Gastroesophageal sphincter (tissue), 4 donors: ENCODE results near the gene ABCC1. TPM values are rescaled to one million over a fixed set of nuclear protein-coding genes. Genes with fewer than 3 reads are reported as not detected.

ENCODE experiments used
- ATAC-seq: fragments of 150-250 bp; one replicate; pipeline ENCODE4 v1.9.1; 2016; ENCODE audit warnings: mild to moderate bottlenecking, moderate library complexity
- H3K27ac ChIP-seq, 4 donors: fragments of 200-600 bp; sonication (generic) in 3 of 4; 1 replicate in 3 of 4; 2 replicates in 1 of 4; pipeline ENCODE4 v1.5.1; 2016 to 2019
- H3K27me3 ChIP-seq: fragments of 200-600 bp; sonication (generic); one replicate; pipeline ENCODE4 v1.5.1; 2019
- H3K36me3 ChIP-seq, 2 donors: fragments of 200-600 bp; sonication (generic); one replicate each; pipeline ENCODE4 v1.5.1; 2019; ENCODE audit warnings: control low read depth in 1 of 2
- H3K4me1 ChIP-seq, 3 donors: fragments of 200-600 bp; sonication (generic); 1 replicate in 2 of 3; 2 replicates in 1 of 3; pipeline ENCODE4 v1.5.1; 2016 to 2019; ENCODE audit warnings: control low read depth in 2 of 3
- H3K4me3 ChIP-seq, 2 donors: fragments of 200-600 bp; sonication (generic); one replicate each; pipeline ENCODE4 v1.5.1; 2019; ENCODE audit warnings: mild to moderate bottlenecking in 1 of 2, moderate library complexity in 1 of 2
- H3K9me3 ChIP-seq, 3 donors: fragments of 200-600 bp; sonication (generic); one replicate each; pipeline ENCODE4 v1.5.1; 2017 to 2019; ENCODE audit warnings: control low read depth in 2 of 3
- EP300 ChIP-seq: sonication (generic); formaldehyde crosslinking; IDR thresholded peaks from one replicate; pipeline ENCODE4 v1.6.1; 2017; ENCODE audit warnings: antibody characterized with exemption, mild to moderate bottlenecking
- POLR2A ChIP-seq, 2 donors: fragments of 450-650 bp; IDR thresholded peaks; one replicate each; pipeline ENCODE4 v1.6.1; 2017; ENCODE audit warnings: antibody characterized with exemption in 2 of 2, mild to moderate bottlenecking in 2 of 2, moderate library complexity in 1 of 2
- POLR2AphosphoS5 ChIP-seq: sonication (generic); formaldehyde crosslinking; IDR thresholded peaks from one replicate; pipeline ENCODE4 v1.6.1; 2017; ENCODE audit warnings: antibody characterized with exemption
- WGBS, 2 donors: methylation state at CpG; one replicate each; pipeline ENCODE4 v1.1.5; 2018; ENCODE audit warnings: low coverage in 1 of 2; 5-methylcytosine and 5-hydroxymethylcytosine counted together
- total RNA-seq, 4 donors: library from RNA; depleted of rRNA; stranded (reverse); fragments of >200 nt; gene quantifications; one replicate each; pipeline ENCODE4 v1.1.0, GENCODE V29; 2016
- TF ChIP-seq, protein P1 (sequence below), 4 experiments: fragments of 200-600 bp in 2 of 4; fragments of 450-650 bp in 2 of 4; sonication (generic) in 1 of 4; IDR thresholded peaks; one replicate each; pipeline ENCODE4 v1.5.1; 2017 to 2019; ENCODE audit warnings: antibody characterized with exemption in 4 of 4, mild to moderate bottlenecking in 2 of 4, moderate library complexity in 2 of 4

Gene ABCC1
- total RNA-seq, 4 donors from 2014 or later, result 50.8 to 122 (median 63.1) TPM

DNA sequence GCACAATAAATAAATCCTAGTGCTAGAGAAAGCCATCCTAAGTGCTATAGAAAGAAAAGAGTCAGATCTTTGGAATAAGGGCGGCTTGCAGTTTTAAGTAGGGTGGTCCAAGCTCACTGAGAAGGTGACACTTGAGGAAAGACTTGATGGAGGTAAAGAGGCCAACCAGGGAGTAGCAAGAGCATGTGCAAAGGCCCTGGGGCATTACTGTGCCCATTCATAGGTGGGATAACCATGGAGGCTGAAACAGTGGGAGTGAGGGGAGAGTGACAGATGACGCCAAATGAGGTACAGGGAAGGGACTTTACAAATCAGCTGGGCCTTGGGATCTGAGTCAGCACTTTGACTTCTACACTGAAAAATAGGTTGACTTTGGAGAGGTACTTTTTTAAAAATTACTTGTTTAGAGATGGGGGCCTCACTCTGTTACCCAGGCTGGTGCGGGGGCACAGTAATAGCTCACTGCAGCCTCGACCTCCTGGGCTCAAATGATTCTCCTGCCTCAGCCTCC lies 115.5 kb downstream of the ABCC1 start:
- 92 to 100% methylated on average over 4 of the region's 4 CpGs for WGBS, 2 donors
- TF ChIP-seq POLR2AphosphoS5, result no peak
- TF ChIP-seq POLR2A (IDR thresholded peaks at IDR 0.05), result no peak
- no peak for TF ChIP-seq EP300
- TF ChIP-seq, protein P1, sequence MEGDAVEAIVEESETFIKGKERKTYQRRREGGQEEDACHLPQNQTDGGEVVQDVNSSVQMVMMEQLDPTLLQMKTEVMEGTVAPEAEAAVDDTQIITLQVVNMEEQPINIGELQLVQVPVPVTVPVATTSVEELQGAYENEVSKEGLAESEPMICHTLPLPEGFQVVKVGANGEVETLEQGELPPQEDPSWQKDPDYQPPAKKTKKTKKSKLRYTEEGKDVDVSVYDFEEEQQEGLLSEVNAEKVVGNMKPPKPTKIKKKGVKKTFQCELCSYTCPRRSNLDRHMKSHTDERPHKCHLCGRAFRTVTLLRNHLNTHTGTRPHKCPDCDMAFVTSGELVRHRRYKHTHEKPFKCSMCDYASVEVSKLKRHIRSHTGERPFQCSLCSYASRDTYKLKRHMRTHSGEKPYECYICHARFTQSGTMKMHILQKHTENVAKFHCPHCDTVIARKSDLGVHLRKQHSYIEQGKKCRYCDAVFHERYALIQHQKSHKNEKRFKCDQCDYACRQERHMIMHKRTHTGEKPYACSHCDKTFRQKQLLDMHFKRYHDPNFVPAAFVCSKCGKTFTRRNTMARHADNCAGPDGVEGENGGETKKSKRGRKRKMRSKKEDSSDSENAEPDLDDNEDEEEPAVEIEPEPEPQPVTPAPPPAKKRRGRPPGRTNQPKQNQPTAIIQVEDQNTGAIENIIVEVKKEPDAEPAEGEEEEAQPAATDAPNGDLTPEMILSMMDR (IDR thresholded peaks at IDR 0.05), result no peak
- peaks cover 3 to 88% (median 9%) of the 10 kb centered on the region in 3 donors for H3K4me1 ChIP-seq

DNA sequence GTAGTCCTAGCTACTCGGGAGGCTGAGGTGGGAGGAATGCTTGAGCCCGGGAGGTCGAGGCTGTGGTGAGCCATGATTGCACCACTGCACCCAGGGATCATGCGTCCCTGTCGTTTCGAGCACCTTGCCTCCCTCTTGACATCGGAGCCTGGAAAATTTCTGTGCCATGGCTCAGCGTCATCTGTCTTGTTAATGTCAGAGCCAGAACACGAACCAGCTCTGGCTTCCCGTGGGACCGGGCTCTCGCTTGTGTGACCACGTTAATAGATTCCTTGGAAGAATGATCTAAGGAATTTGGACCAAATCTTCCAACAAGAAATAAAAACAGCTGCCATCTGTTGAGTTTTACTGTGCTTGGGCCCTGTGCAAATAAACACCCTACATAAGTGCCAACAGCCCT lies 117.7 kb downstream of the ABCC1 start:
- Histone ChIP-seq H3K9me3 (no peaks in the 10 kb centered on the region), H3K4me3 (no peak overlapping the region), H3K4me1 (peaks cover 3 to 88% (median 8%) of the 10 kb centered on the region in 3 donors), H3K27me3 (no peaks in the 10 kb centered on the region), H3K36me3 (peaks cover 0 to 37% of the 10 kb centered on the region in 2 donors), H3K27ac (peak overlapping the region; percentile 86 to 93 (median 91))
- ATAC-seq, result peak; percentile 37
- TF ChIP-seq POLR2AphosphoS5 (peak; percentile 90), EP300 (no peak)
- WGBS, 2 donors, result 50 to 64% methylated on average over 3 to 12 of the region's 13 CpGs

More for the DNA sequence above, 115.5 kb downstream of the ABCC1 start:
- ATAC-seq, result no peak
- H3K36me3 ChIP-seq, result peaks cover 0 to 37% of the 10 kb centered on the region in 2 donors
- no peaks in the 10 kb centered on the region for H3K9me3 ChIP-seq
- H3K4me3 ChIP-seq, result no peak overlapping the region
- H3K27me3 ChIP-seq, result no peaks in the 10 kb centered on the region
- H3K27ac ChIP-seq, result peak overlapping the region; percentile 86 to 93 (median 91)

DNA sequence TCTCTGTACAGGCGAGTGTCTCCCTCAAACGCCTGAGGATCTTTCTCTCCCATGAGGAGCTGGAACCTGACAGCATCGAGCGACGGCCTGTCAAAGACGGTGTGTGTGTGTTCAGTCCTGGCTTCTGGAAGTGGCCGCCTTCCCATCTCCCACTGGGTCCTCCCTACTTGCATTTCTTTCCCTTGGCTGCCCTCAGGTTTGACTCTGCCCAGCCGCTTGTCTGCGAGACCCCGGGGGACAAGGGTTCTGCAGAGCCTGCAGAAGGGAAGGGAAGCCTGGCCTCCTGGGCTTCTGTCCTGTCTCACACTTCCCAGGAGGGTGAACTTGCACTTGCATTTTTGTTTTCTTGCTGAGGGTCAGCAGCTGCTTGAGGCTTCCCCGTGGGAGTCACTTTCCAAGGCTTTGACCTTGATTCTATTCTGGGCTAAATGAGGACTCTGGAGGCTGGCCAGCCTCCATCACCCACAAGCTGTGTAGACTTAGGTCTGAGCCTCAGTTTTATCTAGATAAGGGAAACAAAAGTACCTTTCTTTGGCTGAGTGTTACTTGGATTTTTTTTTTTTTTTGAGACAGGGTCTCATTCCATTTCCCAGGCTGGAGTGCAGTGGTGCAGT lies 122.3 kb downstream of the ABCC1 start:
- peaks cover 3 to 95% (median 29%) of the 10 kb centered on the region in 3 donors for H3K4me1 ChIP-seq
- no peak overlapping the region for H3K4me3 ChIP-seq
- H3K36me3 ChIP-seq, result peaks cover 0 to 57% of the 10 kb centered on the region in 2 donors
- 7 to 19% methylated on average over 5 to 9 of the region's 11 CpGs for whole genome bisulfite sequencing, 2 donors
- no peaks in the 10 kb centered on the region for H3K9me3 ChIP-seq
- TF ChIP-seq POLR2AphosphoS5, result peak; percentile 57
- TF ChIP-seq, protein P1 (IDR thresholded peaks at IDR 0.05), result no peak
- no peaks in the 10 kb centered on the region for H3K27me3 ChIP-seq
- no peak for ATAC-seq
- peak overlapping the region; percentile 16 to 93 (median 83) for H3K27ac ChIP-seq

DNA sequence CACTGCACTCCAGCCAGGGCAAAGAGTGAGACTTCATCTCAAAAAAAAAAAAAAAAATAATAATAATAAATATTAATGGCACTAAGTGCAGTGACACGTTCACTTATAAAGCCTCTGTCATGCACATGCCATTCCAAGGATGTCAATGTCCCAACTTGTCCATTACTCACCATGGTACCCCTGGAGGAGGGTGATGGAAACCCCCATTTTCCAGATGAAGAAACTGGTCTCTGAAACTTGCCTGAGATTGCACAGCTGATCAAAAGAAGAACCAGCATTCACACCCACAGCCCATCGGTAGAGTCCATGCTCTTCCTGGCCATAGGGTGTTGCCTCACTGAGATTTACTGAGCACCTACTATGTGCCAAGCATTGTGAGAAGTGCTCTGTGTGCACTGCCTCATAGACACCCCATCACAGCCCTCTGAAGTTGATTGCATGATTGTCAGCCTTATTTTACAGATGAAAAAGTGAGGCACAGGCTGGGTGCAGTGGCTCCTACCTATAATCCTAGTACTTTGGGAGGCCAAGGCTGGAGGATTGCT lies 123.7 kb downstream of the ABCC1 start:
- 63 to 96% methylated on average over 2 of the region's 2 CpGs for WGBS, 2 donors
- Histone ChIP-seq H3K36me3 (peaks cover 0 to 65% of the 10 kb centered on the region in 2 donors), H3K27ac (peak overlapping the region; percentile 2 to 93 (median 83))

More for the DNA sequence above, 123.7 kb downstream of the ABCC1 start:
- H3K9me3 ChIP-seq, result no peaks in the 10 kb centered on the region
- peaks cover 0 to 95% (median 29%) of the 10 kb centered on the region in 3 donors for H3K4me1 ChIP-seq
- ATAC-seq, result no peak
- H3K4me3 ChIP-seq, result no peak overlapping the region
- TF ChIP-seq, protein P1 (IDR thresholded peaks at IDR 0.05), result no peak
- no peak for TF ChIP-seq POLR2AphosphoS5
- TF ChIP-seq EP300, result no peak
- TF ChIP-seq POLR2A (IDR thresholded peaks at IDR 0.05), result no peak
- no peaks in the 10 kb centered on the region for H3K27me3 ChIP-seq
